Transverse colon (tissue), 3 donors: ENCODE data around the gene EPHA2.

Experiments
- CTCF ChIP-seq, 5 experiments: fragments of 200-600 bp in 3 of 5; fragments of 450-650 bp in 2 of 5; sonication (generic) in 3 of 5; IDR thresholded peaks; 1 replicate in 2 of 5; 2 replicates in 3 of 5; pipeline ENCODE4 v1.5.1; 2016 to 2017; ENCODE audit warnings: antibody characterized with exemption in 5 of 5, inconsistent platforms in 3 of 5, mild to moderate bottlenecking in 2 of 5, moderate library complexity in 1 of 5
- EP300 ChIP-seq: sonication (generic); formaldehyde crosslinking; IDR thresholded peaks from one replicate; pipeline ENCODE4 v1.6.1; 2017; ENCODE audit warnings: antibody characterized with exemption, low read depth
- POLR2A ChIP-seq: fragments of 450-650 bp; IDR thresholded peaks from one replicate; pipeline ENCODE4 v1.6.1; 2016; ENCODE audit warnings: antibody characterized with exemption, mild to moderate bottlenecking, moderate library complexity

GRCh38 chr1:16147156-16147926 is 8.5 kb downstream of the EPHA2 start:
- TF ChIP-seq EP300 = no peak
- TF ChIP-seq CTCF (IDR thresholded peaks at IDR 0.05) = no peak
- no peak for TF ChIP-seq POLR2A
